Mesothelial cell of epicardium (in vitro differentiated cells): ENCODE data around the gene CMSS1. TPM values are rescaled to one million over a fixed set of nuclear protein-coding genes. Genes with fewer than 3 reads are reported as not detected.

Source experiments
- DNase-seq, 2 experiments: peaks; one replicate each; pipeline ENCODE4 v3.0.0; 2021; ENCODE audit warnings: low spot score in 2 of 2; ENCODE audit not compliant: unreplicated experiment in 2 of 2
- H3K27ac Mint-ChIP-seq: 2 replicates; pipeline ENCODE4 v1.8.0; 2021; ENCODE audit warnings: mixed read lengths
- H3K27me3 Mint-ChIP-seq: 2 replicates; pipeline ENCODE4 v1.8.0; 2021; ENCODE audit warnings: low read depth, mixed read lengths
- H3K36me3 Mint-ChIP-seq: 2 replicates; pipeline ENCODE4 v1.8.0; 2021; ENCODE audit warnings: mixed read lengths
- H3K4me1 Mint-ChIP-seq: 2 replicates; pipeline ENCODE4 v1.8.0; 2021; ENCODE audit warnings: mixed read lengths
- H3K4me3 Mint-ChIP-seq: 2 replicates; pipeline ENCODE4 v1.8.0; 2021; ENCODE audit warnings: mild to moderate bottlenecking, moderate library complexity, mixed read lengths
- H3K9me3 Mint-ChIP-seq: 2 replicates; pipeline ENCODE4 v1.8.0; 2021; ENCODE audit warnings: mixed read lengths
- CTCF ChIP-seq: fragments of 200-600 bp; sonication (generic); IDR thresholded peaks from one replicate; pipeline ENCODE4 v1.5.0; 2021; ENCODE audit warnings: antibody characterized with exemption; ENCODE audit not compliant: unreplicated experiment
- total RNA-seq: library from RNA; stranded (reverse); gene quantifications from 3 replicates; pipeline ENCODE4 v1.2.1, GENCODE V29; 2021

CMSS1 gene
- total RNA-seq, 1 donor from 2014 or later, result 30.0 TPM

DNA sequence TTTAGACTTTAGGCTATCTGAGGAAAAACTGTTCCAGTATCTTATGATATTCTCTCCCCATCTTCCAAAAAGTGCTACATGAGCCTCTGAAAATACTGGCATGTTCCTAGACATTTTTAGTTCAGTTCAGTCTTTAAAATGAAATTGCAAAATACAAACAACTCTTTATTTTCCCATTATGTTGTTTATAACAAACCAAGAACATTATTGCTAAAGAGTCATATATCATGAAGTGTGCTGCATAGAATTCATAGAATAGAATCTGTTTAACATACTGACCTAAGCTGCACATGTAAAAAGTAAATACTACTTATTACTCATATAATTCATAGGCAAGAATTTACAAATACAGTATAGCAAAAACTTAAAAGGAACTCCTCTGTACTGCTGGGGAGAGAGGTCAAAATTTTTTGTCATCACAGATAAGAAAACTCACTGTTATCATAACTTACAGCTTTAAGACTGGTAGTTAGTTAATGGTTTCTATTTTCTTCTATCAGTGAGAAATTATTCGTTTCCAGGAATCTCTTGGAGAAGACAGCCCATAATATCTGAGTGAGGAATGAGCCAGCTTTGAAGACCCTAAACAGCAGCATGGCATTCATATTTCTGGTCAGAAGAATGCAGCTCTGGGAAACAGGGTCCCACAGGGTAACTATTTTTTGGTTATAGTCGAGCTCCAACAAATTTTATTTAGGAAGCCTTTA, 264.5 kb downstream of the CMSS1 start:
- no peak for DNase-seq
- Mint-ChIP-seq H3K4me1 (peaks cover 21% of the 10 kb centered on the region), H3K4me3 (no peak overlapping the region), H3K36me3 (no peaks in the 10 kb centered on the region), H3K9me3 (no peaks in the 10 kb centered on the region), H3K27me3 (no peaks in the 10 kb centered on the region), H3K27ac (no peak overlapping the region)
- no peak for TF ChIP-seq CTCF

DNA sequence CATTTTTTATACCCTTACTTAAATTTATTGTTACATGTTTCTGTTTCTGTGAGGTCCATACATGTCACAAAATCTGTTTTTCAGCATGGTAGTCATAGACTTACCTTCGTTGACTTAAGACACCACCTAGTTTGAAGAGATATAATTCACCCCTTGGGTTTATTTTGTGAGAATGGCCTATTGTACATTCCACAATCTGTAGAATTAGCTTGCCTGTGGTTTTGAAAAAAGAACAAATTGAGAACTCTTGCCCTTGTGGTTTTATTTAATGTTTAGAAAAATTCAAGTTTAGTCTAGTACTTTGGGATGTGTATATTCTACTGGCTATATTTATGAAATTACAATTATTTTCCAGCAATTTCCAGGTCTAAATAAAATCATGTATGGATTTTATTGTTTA, 265.1 kb downstream of the CMSS1 start:
- Mint-ChIP-seq H3K36me3 (no peaks in the 10 kb centered on the region), H3K27ac (no peak overlapping the region), H3K27me3 (no peaks in the 10 kb centered on the region), H3K4me1 (peaks cover 17% of the 10 kb centered on the region), H3K4me3 (no peak overlapping the region), H3K9me3 (no peaks in the 10 kb centered on the region)
- TF ChIP-seq CTCF, result no peak
- no peak for DNase-seq

GRCh38 chr3:100083209-100083608, 265.5 kb downstream of the CMSS1 start:
- H3K27ac Mint-ChIP-seq, result peak overlapping the region; percentile 25
- peaks cover 17% of the 10 kb centered on the region for H3K4me1 Mint-ChIP-seq
- no peaks in the 10 kb centered on the region for H3K27me3 Mint-ChIP-seq
- TF ChIP-seq CTCF, result no peak
- H3K36me3 Mint-ChIP-seq, result no peaks in the 10 kb centered on the region
- no peaks in the 10 kb centered on the region for H3K9me3 Mint-ChIP-seq
- no peak for DNase-seq
- no peak overlapping the region for H3K4me3 Mint-ChIP-seq

DNA sequence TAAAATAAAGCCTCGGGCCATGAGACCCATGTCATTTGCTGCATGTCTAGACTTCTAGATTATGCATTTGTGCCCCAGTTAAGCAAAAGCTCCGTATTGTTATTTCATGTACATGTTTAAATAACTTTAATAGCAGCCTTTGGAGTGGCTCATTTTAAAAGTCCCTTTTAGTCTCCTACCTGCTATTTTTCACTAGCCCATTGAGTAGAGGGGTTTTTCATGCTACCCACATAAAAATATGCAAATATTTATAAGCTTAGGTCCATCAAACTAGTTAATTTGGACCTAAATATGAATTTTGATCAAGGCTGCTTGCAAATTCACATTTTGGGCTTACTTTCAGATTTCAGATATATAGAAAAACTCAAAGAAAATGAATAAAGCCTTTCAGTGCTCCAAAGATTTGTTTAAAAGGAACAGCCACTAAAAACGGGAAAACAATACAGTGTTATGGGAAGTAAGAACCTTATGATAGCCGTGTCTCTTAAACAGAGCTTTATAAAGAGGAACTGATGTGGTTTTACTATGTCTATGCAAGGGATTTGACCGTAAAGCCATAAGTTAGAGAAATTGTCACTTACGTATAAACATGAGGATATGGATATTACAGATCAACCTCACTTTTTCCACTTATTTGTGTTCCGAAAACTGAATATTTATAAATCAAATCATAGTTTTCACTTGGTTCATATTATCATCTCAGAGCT, 266.6 kb downstream of the CMSS1 start:
- peaks cover 24% of the 10 kb centered on the region for H3K4me1 Mint-ChIP-seq
- H3K36me3 Mint-ChIP-seq, result no peaks in the 10 kb centered on the region
- H3K9me3 Mint-ChIP-seq, result no peaks in the 10 kb centered on the region
- DNase-seq, result no peak
- H3K4me3 Mint-ChIP-seq, result no peak overlapping the region
- H3K27me3 Mint-ChIP-seq, result no peaks in the 10 kb centered on the region
- H3K27ac Mint-ChIP-seq, result no peak overlapping the region
- TF ChIP-seq CTCF, result no peak

DNA sequence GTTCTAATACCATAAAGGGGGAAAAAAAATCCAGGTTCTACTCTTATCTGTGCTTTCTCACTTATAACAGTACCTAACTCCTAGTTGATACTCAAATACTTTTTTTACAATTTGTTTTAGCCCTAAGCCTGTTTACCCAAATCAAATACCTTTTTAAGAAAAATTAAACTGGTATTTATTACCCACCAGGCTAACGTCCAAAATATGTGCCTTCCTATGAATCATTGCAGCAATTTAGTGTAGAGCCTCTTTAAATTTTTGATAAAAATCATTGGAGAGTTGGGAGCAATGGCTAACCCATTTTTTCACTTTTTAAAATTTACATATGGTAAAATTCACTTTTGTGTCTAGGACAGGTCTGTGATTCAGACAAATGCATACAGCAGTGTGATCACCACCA, 268.7 kb downstream of the CMSS1 start:
- Mint-ChIP-seq H3K9me3 (no peaks in the 10 kb centered on the region), H3K4me3 (no peak overlapping the region), H3K27ac (no peak overlapping the region), H3K4me1 (peaks cover 38% of the 10 kb centered on the region), H3K27me3 (no peaks in the 10 kb centered on the region), H3K36me3 (no peaks in the 10 kb centered on the region)
- DNase-seq, result no peak
- no peak for TF ChIP-seq CTCF
